NOMO-1 treated with DMSO at 0.1 percent for 48 hours (cell line): ENCODE data around the gene BCAR3.

ENCODE experiments used
- DNase-seq: peaks from one replicate; lab custom pipeline; 2025; ENCODE audit not compliant: unreplicated experiment; lab: John Stamatoyannopoulos, UW

The BCAR3 gene

GRCh38 chr1:93681101-93681988, at the start of gene BCAR3:
BCAR3 (minus strand) TSS chr1:93681837; CDS start chr1:93674930, 6,907 bp downstream.
- DNase-seq: peak; percentile 57

- DNase-seq: no peak
These were observed 49.0 kb upstream of the BCAR3 start for GRCh38 chr1:93730621-93731020.

GRCh38 chr1:93729906-93730305, 48.3 kb upstream of the BCAR3 start:
- DNase-seq: no peak

- peak; percentile 2 for DNase-seq
These were observed 47.9 kb upstream of the BCAR3 start for GRCh38 chr1:93729502-93729901.

GRCh38 chr1:93728480-93729131, 47.0 kb upstream of the BCAR3 start:
- DNase-seq: no peak

GRCh38 chr1:93723733-93724270, 42.2 kb upstream of the BCAR3 start:
- DNase-seq: no peak

- DNase-seq: no peak
These were observed 41.5 kb upstream of the BCAR3 start for GRCh38 chr1:93723110-93723509.

- DNase-seq: no peak
These were observed 40.7 kb upstream of the BCAR3 start for GRCh38 chr1:93722081-93723031.

- DNase-seq: no peak
These were observed 39.5 kb upstream of the BCAR3 start for GRCh38 chr1:93720956-93721626.

GRCh38 chr1:93717640-93718039, 36.0 kb upstream of the BCAR3 start:
- no peak for DNase-seq

- no peak for DNase-seq
These were observed 35.3 kb upstream of the BCAR3 start for GRCh38 chr1:93716941-93717368.

- no peak for DNase-seq
These were observed 34.5 kb upstream of the BCAR3 start for GRCh38 chr1:93716163-93716562.

GRCh38 chr1:93715529-93716126, 34.0 kb upstream of the BCAR3 start:
- peak; percentile 74 for DNase-seq

- DNase-seq: no peak
These were observed 32.7 kb upstream of the BCAR3 start for GRCh38 chr1:93714356-93714755.

GRCh38 chr1:93713341-93713740, 31.7 kb upstream of the BCAR3 start:
- DNase-seq: peak; percentile 62

- no peak for DNase-seq
These were observed 31.1 kb upstream of the BCAR3 start for GRCh38 chr1:93712741-93713140.

- no peak for DNase-seq
These were observed 29.1 kb upstream of the BCAR3 start for GRCh38 chr1:93710499-93711453.

GRCh38 chr1:93708734-93709481, 27.3 kb upstream of the BCAR3 start:
- DNase-seq: peak; percentile 84
